ENCODE data around the gene BCS1L.

BCS1L gene, protein sequence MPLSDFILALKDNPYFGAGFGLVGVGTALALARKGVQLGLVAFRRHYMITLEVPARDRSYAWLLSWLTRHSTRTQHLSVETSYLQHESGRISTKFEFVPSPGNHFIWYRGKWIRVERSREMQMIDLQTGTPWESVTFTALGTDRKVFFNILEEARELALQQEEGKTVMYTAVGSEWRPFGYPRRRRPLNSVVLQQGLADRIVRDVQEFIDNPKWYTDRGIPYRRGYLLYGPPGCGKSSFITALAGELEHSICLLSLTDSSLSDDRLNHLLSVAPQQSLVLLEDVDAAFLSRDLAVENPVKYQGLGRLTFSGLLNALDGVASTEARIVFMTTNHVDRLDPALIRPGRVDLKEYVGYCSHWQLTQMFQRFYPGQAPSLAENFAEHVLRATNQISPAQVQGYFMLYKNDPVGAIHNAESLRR

DNA sequence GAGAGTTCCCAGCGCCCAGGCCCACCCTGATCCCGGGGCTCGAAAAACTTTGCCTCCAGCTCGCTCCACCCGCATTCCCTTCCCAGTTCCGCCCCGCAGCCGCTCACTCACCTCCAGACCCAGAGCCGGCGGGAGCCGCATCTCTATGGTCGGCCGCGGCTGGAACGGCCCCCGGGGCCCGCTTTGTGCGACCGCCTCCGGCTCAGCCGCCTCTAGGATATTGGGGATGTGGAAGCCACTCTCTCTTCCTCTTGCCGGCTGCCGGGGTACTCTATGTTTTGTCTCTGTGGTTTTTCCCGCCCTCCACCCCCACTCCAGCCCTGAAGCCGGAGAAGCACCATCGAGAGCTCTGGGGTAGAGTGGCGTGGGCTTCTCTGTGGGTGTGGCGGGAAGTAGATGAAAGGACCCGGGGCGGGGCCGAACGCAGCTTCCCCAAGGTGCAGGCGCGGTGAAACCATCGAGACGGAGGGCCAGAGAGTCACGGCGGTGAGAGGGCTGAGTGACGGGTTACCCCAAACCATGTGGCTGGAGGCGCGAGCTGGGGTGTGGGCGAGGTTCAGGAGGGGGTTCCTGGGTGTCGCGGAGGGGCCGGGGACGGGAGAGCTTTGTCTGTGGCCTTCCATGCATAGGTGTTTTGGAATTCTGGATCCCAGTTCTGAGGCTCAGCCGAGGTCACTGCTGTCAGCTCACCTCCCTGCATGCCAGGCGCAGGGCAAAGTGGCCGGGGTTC is at the start of gene BCS1L, which contains the start of gene ZNF142:
Gene BCS1L, plus strand, starts transcription at position 426 of the 730 bp plus-strand sequence. CDS start 1,305 bp downstream, outside the sequence.
Gene ZNF142, minus strand, starts transcription at position 366 of the 730 bp plus-strand sequence. CDS start 3,194 bp downstream, outside the sequence.
- peak; percentile 96 for DNase-seq (ENCODE audit: low spot score)

DNA sequence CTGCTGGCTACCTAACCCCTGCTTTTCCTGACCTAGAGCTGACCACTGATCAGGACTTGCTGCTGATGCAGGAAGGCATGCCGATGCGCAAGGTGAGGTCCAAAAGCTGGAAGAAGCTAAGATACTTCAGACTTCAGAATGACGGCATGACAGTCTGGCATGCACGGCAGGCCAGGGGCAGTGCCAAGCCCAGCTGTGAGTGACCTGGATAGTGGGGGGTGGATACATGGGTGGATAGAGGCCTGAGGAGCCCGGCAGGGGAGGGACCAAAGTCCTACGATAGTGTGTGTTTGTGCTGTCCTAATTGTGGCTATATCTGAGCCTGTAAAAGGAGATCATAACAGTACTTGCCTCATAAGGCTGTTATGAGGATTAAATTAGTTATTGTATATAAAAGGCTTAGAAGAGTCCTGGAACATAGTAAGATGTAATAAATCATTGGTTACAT is 43.6 kb upstream of the BCS1L start:
- DNase-seq (ENCODE audit: low spot score): no peak

DNA sequence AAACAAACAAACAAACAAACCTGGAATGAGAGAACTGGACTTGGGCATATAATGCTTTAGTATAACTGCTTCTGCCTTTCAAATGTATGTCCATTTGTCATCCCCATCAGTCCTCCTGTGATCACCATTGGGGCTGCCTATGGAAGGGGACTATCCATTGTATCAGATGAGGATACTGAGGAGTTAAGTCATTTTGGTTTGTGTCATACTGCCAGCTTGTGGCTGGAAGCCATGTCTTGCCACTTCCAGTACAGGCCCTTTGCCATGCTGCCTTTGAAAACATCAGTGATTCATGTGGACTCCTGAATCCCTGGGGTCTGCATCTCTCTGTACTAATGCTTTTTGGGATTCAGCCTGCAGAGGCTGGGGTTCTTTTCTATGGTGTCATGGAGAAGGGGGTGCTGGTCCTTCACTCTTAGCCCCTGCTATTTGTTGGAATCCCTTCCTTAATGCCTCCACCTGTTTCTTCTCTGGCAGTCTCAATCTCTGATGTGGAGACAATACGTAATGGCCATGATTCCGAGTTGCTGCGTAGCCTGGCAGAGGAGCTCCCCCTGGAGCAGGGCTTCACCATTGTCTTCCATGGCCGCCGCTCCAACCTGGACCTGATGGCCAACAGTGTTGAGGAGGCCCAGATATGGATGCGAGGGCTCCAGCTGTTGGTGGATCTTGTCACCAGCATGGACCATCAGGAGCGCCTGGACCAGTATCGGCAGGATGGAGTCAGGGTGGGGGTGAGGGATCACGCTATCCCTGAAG is 41.2 kb upstream of the BCS1L start:
- no peak for DNase-seq (ENCODE audit: low spot score)

DNA sequence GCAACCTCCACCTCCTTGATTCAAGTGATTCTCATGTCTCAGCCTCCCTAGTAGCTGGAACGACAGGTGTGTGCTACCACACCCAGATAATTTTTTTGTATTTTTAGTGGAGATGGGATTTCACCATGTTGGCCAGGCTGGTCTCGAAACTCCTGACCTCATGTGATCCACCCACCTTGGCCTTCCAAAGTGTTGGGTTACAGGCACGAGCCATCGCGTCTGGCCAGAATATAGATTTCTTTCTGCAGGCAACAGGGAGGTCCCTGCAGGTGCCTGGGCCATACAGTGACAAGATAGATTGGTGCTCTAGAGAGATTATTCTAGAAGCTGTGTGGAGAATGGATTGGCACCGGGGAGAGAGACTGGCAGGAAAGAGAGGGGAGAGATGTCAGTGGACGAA is 38.5 kb upstream of the BCS1L start:
- DNase-seq (ENCODE audit: low spot score): no peak

DNA sequence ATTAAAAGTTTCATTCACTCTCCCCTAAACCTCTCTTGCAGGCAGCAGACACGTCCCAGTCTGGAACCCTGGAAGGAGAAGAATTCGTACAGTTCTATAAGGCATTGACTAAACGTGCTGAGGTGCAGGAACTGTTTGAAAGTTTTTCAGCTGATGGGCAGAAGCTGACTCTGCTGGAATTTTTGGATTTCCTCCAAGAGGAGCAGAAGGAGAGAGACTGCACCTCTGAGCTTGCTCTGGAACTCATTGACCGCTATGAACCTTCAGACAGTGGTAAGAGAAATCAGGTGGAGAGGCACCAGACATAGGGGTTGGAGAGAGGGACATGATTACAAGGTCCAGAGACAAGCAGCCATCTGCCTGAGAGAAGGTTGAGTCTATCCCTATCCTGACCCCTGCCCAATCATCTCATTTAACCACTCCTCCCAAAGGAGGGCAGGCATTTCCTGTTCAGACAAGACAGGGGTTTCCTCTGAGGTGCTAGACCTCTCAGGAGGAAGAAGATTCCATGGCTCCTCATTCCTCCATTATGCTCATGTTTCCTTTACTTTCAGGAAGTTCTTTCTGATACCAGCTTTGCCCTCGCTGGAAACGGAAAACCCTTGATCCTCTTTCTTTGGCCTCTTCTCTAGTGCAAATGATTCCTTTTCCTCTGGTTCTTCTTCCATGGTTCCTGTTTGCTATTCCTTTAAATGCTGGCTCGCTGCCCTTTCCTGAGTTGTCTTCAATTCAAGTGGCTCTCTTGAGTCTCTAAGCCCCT is 36.7 kb upstream of the BCS1L start:
- DNase-seq (ENCODE audit: low spot score): no peak

DNA sequence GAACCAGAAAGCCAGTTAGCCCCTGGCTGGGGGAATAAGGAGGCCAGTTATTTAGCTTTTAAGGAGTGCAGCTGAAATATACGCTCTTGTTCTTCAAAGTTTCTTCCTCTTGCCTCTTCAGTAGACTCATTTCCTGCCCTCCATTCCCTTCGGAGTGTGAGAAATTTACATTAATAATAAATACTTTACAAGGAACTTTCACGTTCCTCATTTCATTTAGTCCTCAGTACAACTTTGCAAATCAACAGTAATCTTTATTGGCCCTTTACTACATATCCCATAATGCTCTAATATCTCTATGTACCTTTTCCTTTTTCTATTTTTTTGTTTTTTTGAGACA is 36.1 kb upstream of the BCS1L start:
- DNase-seq (ENCODE audit: low spot score): no peak

DNA sequence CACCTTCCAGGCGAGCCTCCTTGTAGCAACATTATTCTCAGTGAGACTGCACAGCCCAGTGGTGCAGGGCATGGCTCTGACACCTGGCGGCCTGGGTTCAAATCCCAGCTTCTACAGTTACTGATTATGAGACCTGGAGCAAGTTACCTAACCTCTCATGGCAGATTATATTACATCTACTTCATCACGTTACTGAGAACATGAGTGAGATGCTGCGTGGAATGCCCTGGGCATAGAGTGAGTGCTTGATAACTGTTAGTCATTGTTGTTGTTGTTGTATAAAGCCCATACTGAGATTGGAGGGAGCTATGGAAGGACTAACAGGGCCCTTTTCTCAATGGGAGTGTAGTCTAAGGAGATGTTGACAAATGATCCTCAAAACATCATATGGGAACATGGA is 33.1 kb upstream of the BCS1L start:
- no peak for DNase-seq (ENCODE audit: low spot score)

DNA sequence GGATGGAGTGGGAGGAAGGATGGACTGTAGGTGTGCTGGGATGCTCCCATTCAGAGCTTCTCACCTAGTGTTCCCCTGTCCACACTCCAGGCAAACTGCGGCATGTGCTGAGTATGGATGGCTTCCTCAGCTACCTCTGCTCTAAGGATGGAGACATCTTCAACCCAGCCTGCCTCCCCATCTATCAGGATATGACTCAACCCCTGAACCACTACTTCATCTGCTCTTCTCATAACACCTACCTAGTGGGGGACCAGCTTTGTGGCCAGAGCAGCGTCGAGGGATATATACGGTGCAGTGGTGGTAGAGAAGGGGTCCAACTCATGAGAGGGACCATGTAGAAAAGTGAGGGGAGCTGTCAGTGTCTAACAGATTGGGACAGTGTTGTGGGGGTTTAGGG is 31.5 kb upstream of the BCS1L start:
- peak; percentile 12 for DNase-seq (ENCODE audit: low spot score)

DNA sequence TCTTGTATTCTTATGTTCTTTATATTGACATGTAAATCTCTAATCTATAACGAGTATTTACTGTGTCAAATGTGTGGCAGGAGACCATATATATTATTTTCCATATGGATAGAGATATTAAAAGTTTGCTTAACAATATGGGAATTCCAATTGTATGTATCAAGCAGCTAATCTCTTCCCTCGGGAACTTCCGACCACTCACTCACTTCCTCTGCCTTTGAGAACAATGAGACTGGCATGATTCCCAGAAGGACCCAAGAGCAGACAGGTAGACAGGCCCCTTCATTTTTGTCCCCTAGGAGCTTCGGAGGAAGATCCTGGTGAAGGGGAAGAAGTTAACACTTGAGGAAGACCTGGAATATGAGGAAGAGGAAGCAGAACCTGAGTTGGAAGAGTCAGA is 27.6 kb upstream of the BCS1L start:
- no peak for DNase-seq (ENCODE audit: low spot score)

DNA sequence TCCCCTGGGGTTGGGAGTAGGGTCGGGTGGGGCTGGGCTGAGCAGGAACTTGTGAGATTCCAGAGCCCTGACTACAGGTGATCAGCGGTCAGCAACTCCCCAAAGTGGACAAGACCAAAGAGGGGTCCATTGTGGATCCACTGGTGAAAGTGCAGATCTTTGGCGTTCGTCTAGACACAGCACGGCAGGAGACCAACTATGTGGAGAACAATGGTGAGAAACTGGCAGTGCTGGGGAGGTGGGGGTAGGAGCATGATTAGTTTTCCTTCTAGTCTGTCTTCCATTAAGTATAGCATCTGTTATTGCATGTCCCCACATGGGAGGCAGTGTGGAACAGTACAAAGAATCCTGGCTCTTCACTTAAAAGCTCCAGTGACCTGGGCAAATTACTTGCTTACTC is 23.8 kb upstream of the BCS1L start:
- no peak for DNase-seq (ENCODE audit: low spot score)

DNA sequence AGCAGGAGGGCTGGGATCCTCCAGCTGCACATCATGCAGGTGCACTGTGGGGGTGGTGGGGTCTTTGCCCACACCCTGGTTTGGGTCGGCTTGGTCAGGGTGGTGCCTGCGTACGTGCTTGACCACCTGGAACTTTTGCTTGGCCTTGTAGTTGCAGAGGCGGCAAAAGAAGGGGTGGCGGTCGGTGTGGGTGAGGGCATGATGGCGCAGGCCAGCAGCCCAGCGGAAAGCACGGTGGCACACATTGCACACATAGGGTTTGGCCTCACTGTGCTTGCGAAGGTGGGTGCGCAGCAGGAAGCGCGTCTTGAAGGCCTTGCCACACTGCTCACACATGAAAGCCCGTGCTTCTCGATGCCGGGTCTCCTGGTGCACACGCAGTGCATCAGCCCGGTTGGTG is 21.1 kb upstream of the BCS1L start:
- no peak for DNase-seq (ENCODE audit: low spot score)

DNA sequence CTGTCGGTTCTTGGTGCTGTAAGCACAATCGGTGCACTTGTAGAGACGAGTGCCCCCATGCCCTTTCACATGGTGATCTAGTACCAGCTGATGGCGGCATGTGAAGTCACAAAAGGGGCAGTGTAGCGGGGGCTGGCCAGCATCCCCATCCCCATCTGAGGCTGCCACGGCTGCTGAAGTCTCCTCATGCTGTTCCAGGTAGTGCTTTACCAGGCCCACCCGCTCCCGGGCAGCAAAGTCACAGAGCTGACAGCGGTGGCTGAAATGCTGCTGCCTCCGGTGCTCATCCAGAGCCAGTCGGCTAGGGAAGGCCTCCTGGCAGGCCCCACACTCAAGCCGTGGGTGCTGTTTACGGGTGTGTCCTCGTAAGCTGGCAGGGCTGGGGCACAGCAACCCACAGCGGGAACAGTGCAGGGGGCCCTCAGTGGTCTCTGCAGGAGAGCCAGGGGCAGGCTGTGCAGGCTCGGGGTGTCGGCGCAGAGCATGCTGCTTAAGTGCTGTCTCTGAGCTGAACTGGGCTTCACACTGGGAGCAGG is 17.3 kb upstream of the BCS1L start:
- no peak for DNase-seq (ENCODE audit: low spot score)

DNA sequence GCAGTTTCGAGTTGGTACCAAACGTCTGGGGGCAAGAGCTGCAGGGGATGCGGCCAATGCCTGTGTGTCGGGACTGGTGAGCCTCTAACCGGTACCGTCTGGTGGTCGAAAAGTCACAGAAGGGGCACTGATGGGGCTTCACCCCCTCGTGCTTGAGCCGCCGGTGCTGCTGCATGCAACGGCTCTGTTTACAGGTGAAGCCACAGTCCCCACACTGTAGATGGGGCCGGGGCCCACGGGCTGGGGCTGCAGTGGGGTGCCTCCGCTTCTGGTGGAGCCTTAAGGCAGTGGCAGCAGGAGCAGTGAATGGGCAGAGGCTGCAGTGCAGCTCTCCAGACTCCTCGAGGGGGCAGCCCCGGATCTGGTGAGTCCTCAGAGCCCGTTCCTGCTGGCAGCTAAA is 16.7 kb upstream of the BCS1L start:
- DNase-seq (ENCODE audit: low spot score): no peak

DNA sequence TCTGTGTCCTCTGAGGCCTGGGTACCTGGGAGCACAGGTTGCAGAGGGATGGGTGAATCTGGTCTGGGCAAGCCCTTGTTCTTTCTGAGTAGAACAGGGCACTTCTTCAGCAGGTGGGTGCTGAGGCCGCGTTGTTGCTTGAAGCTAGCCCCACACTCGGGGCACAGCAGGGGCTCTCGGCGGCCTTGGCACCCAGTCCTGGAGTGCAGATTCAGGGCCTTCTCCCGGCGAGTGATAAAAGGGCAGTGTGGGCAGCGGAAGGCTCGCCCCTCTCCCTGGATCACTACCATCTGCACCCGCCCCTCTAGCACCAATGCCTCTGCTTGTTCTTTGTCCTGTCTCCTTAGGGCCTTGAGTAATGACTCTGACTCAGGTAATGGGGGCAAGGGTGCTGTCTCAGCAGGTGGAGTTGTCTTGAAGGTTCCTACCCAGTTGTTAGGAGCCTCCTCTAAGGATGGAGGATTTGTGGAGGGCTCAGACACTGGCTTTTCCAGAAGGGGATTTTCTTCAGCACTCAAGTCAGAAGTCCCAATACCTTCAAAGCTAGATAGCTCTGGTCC is 15.7 kb upstream of the BCS1L start:
- no peak for DNase-seq (ENCODE audit: low spot score)

DNA sequence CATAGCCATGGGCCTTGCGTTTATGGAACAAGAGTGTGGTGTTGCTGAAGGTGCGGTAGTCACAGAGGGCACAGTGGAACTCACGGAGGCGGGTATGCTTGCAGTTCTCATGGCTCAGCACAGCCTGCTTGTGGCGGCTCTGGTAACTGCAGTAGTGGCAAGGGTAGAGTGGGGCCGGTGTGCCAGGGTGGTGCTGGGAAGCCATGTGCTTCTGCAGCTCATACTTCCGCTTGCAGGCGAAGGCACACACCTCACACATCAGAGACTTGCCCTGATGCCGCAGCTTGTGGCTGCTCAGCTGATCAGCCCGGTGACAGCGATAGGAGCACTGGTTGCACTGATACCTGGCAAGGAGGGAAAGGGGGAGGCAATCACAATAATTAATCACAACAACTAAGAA is 14.8 kb upstream of the BCS1L start:
- DNase-seq (ENCODE audit: low spot score): no peak

DNA sequence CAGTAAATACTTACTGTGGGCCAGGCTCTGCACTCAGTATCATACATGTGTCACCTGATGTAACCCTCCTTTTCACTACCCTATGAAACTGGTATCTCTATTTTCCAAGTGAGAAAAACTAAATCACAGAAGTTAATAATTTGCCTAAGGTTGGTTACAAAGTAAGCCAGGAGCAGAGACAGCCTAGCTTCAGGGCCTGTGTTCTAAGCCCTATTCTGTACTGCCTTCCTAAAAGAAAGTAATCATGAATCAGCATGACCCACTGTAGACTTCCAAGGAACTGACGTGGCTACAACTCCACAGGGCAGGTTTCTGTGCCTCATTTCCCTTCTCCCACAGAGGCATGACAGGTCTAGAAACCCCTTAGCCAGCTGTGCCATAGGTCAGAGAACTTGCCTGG is 14.4 kb upstream of the BCS1L start:
- DNase-seq (ENCODE audit: low spot score): no peak

DNA sequence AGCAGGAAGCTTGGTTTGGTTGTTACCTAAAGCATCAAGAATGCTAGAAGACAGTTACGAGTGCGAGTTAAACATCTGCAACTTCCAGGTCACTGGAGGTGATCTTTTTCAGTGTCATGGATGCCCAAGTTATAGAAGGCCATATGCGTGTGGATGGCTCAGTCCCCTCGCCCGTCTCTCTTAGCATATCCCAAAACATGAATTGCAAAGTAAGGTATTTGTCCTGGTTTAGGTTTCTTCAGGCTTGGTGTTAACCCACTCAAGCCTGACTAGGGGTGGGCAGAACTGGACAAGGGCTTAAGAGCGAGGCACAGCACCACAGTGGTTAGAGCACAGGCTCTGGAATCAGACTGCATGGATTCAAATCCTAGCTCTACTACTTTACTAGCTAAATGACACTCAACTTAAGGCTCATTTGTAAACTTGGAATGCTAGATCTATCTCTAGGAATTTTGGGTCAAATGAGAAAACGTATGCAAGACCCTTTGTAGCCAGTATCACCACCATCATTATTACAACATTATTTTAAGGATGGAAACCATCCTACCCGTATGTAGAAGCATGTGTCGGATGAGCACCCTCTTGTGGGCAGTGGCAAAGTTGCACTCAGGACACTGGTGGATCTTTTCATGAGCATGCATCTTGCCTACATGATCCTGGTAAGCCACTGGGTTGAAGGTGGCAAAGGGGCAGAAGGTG is 11.2 kb upstream of the BCS1L start:
- peak; percentile 60 for DNase-seq (ENCODE audit: low spot score)

DNA sequence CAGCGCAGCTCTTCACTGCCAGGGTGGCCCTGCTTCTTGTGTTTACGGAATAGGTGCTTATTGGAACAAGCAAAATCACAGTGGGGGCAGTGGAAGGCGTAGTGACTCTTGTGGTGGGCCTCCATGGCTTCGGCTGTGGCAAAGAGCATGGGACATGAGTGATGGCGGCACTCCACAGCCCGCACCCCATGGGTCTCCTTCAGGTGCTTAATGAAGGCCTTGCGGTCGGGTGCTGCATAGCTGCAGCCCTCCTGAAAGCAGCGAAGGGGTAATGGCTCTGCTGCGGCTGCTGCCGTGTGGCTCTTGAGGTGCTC is 10.7 kb upstream of the BCS1L start:
- DNase-seq (ENCODE audit: low spot score): no peak

DNA sequence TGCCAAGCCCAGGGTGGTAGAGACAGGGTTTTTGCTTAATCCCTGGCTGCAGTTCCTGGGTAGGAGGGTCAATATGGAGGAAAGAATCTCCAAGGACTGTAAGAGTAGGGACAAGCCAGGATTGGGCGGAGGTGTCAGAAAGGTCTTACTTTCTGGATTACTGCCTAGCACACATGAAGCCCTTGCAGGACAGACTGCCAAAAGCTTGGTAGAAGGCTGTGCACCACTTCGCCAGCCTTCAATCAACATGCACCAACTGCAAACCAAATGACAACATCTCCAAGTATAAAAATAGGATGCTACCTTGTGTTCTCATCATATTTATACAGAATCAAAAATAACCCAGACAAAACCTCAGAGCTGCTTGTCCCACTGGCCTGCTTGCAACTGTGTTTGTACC is 3.7 kb upstream of the BCS1L start:
- DNase-seq (ENCODE audit: low spot score): no peak

DNA sequence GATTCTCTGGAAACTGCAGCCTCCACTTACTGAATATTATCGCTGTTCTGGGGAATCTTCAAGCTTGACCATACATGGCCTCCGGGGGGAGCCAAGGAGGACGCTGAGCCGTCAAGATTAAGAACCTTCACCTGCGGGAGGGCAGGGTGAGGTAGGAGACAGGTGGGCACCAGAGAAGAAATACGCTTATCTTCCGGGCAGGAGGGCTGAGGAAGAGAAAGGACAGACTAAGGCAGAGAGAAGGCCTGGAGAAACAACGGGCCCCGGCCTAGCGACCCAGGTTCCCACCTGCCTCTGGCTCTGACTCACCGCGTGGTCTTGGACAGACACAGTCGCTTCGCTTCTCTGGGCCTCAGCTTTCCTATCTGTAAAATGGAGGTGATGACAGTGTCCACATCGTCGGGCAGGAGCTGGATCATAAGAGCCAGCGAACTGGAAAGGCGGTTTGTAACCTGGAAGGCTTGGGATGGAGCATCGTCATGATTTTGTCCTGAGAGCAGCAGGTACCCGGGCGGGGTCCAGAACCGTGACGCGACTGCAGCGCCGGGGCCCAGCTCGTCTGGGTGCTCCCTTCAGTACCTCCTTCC is 719 bp upstream of the BCS1L start:
- peak; percentile 49 for DNase-seq (ENCODE audit: low spot score)

DNA sequence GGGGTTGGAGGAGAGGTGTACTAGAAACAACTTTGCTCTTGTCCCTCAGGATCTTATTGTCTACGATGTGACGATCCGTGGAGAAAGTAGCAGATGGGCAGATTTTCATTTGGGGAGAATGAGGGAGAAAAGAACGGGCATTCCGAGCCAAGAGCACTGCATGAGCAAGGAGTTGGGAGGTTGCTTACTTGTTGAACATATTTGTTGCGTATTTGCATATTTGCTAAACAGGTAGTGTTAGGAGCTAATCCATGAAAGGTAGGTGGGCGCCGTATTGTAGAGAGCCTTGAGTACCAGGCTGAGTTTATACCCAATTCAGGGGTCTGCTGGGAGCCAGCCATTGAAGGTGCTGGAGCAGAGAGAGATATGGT is 490 bp downstream of the BCS1L start:
- DNase-seq (ENCODE audit: low spot score): no peak

Measured in activated CD4-positive, alpha-beta T cell treated with anti-CD3 and anti-CD28 coated beads, Interleukin-2, Interleukin-4, amounts not matched to agents 100 ng/mL and 50 ng/mL, durations not matched to agents 16 hours and 8 hours (primary cell).